Glomerular endothelial cell (primary cell): Measurements from ENCODE around the gene P2RX7. TPM values are rescaled to one million over a fixed set of nuclear protein-coding genes. Genes with fewer than 3 reads are reported as not detected.

ENCODE experiments used
- DNase-seq: peaks from one replicate; pipeline ENCODE4 v3.0.0-alpha.2; 2011; ENCODE audit warnings: low read depth, low spot score; ENCODE audit errors: extremely low read depth
- total RNA-seq: library from RNA; depleted of rRNA; stranded (reverse); fragments of >200 nt; gene quantifications from 2 replicates; pipeline ENCODE4 v1.2.3, GENCODE V29; 2015

P2RX7 gene
- total RNA-seq, result 2.6 and 4.2 TPM in 2 replicates

- DNase-seq, result no peak
Observed at GRCh38 chr12:121132601-121133481, at the start of gene P2RX7. Gene P2RX7 (plus strand): TSS chr12:121132876. CDS start chr12:121132971, 95 bp downstream.

GRCh38 chr12:121084229-121084628, 48.4 kb upstream of the P2RX7 start:
- DNase-seq, result no peak

GRCh38 chr12:121085069-121085468, 47.6 kb upstream of the P2RX7 start:
- DNase-seq, result no peak

- no peak for DNase-seq
Observed at GRCh38 chr12:121085506-121086353, 46.9 kb upstream of the P2RX7 start.

- no peak for DNase-seq
Observed at GRCh38 chr12:121086781-121087295, 45.8 kb upstream of the P2RX7 start.

- no peak for DNase-seq
Observed at GRCh38 chr12:121087467-121088194, 45.0 kb upstream of the P2RX7 start.

GRCh38 chr12:121088195-121088585, 44.5 kb upstream of the P2RX7 start:
- DNase-seq, result no peak

- no peak for DNase-seq
Observed at GRCh38 chr12:121089031-121089812, 43.5 kb upstream of the P2RX7 start.

- DNase-seq, result no peak
Observed at GRCh38 chr12:121089813-121090430, 42.8 kb upstream of the P2RX7 start.

GRCh38 chr12:121090586-121091514, 41.8 kb upstream of the P2RX7 start:
- no peak for DNase-seq

GRCh38 chr12:121092034-121092433, 40.6 kb upstream of the P2RX7 start:
- no peak for DNase-seq

- DNase-seq, result no peak
Observed at GRCh38 chr12:121093487-121093891, 39.2 kb upstream of the P2RX7 start.

- DNase-seq, result peak; percentile 73
Observed at GRCh38 chr12:121095544-121096198, 37.0 kb upstream of the P2RX7 start.

- no peak for DNase-seq
Observed at GRCh38 chr12:121096199-121096798, 36.4 kb upstream of the P2RX7 start.

- DNase-seq, result no peak
Observed at GRCh38 chr12:121099779-121100178, 32.9 kb upstream of the P2RX7 start.

GRCh38 chr12:121102307-121102706, 30.4 kb upstream of the P2RX7 start:
- no peak for DNase-seq

GRCh38 chr12:121107681-121108080, 25.0 kb upstream of the P2RX7 start:
- no peak for DNase-seq

GRCh38 chr12:121108492-121108891, 24.2 kb upstream of the P2RX7 start:
- DNase-seq, result no peak
